HTR-8/SVneo (cell line): Measurements from ENCODE around the gene KANK2.
"Not testable (repeated sequence)": the region's sequence is repeated elsewhere in the genome, so short reads cannot be mapped to it uniquely, and the experiment has no call there.

Experiments used
- DNase-seq: peaks from one replicate; pipeline ENCODE4 v3.0.0; 2011; ENCODE audit warnings: low spot score, mixed read lengths; ENCODE audit not compliant: insufficient read length
- FAIRE-seq: peaks from 2 replicates; lab custom pipeline; 2011; peaks lifted over from hg19 to GRCh38; lab: Jason Lieb, UNC

The KANK2 gene

GRCh38 chr19:11176466-11177193 lies 20.7 kb downstream of the KANK2 start:
- FAIRE-seq (peak; percentile 13), DNase-seq (no peak)

GRCh38 chr19:11175920-11176319 lies 21.4 kb downstream of the KANK2 start:
- FAIRE-seq = no peak
- DNase-seq = no peak

GRCh38 chr19:11174336-11174735 lies 23.0 kb downstream of the KANK2 start:
- DNase-seq = no peak
- FAIRE-seq = peak; percentile 80

- no peak for FAIRE-seq
- no peak for DNase-seq
These were observed 23.7 kb downstream of the KANK2 start for GRCh38 chr19:11173516-11174155.

- no peak for FAIRE-seq
These were observed 24.8 kb downstream of the KANK2 start for GRCh38 chr19:11172576-11172975.

GRCh38 chr19:11171144-11171543 lies 26.2 kb downstream of the KANK2 start:
- FAIRE-seq = no peak

More at GRCh38 chr19:11172576-11172975, 24.8 kb downstream of the KANK2 start:
- no peak for DNase-seq

GRCh38 chr19:11169896-11170678 lies 27.3 kb downstream of the KANK2 start:
- no peak for DNase-seq
- peak; percentile 9 for FAIRE-seq

More at GRCh38 chr19:11171144-11171543, 26.2 kb downstream of the KANK2 start:
- DNase-seq = no peak

- peak; percentile 84 for FAIRE-seq
- DNase-seq = peak; percentile 54
These were observed 28.8 kb downstream of the KANK2 start for GRCh38 chr19:11168568-11168967.

- DNase-seq (no peak), FAIRE-seq (no peak)
These were observed 30.8 kb downstream of the KANK2 start for GRCh38 chr19:11166281-11167142.

- DNase-seq = no peak
- FAIRE-seq = no peak
These were observed 31.8 kb downstream of the KANK2 start for GRCh38 chr19:11165486-11166030.

- FAIRE-seq (no peak), DNase-seq (no peak)
These were observed 32.4 kb downstream of the KANK2 start for GRCh38 chr19:11164879-11165406.

GRCh38 chr19:11164296-11164695 lies 33.0 kb downstream of the KANK2 start:
- no peak for FAIRE-seq
- DNase-seq = no peak

GRCh38 chr19:11160440-11160768 lies 36.9 kb downstream of the KANK2 start:
- DNase-seq, FAIRE-seq: not testable (repeated sequence)

- DNase-seq = no peak
These were observed 37.5 kb downstream of the KANK2 start for GRCh38 chr19:11159598-11160439.

GRCh38 chr19:11155373-11156120 lies 41.8 kb downstream of the KANK2 start, which contains the start of gene SPC24:
SPC24 (minus strand) TSS chr19:11155782; CDS start chr19:11155776, 6 bp downstream.
- FAIRE-seq (peak; percentile 99), DNase-seq (peak; percentile 100)

More at GRCh38 chr19:11159598-11160439, 37.5 kb downstream of the KANK2 start:
- no peak for FAIRE-seq

GRCh38 chr19:11154683-11155047 lies 42.7 kb downstream of the KANK2 start:
- DNase-seq = no peak
- FAIRE-seq = no peak

GRCh38 chr19:11152318-11153062 lies 44.9 kb downstream of the KANK2 start:
- DNase-seq (no peak), FAIRE-seq (no peak)
